DMS114 treated with DMSO at 0.1 percent for 48 hours (cell line): ENCODE results near the gene ELOB.

Experiments
- DNase-seq: peaks from one replicate; lab custom pipeline; 2025; ENCODE audit not compliant: unreplicated experiment; lab: John Stamatoyannopoulos, UW

The ELOB gene

GRCh38 chr16:2749936-2750335, 27.1 kb downstream of the ELOB start:
- no peak for DNase-seq

GRCh38 chr16:2749476-2749875, 27.6 kb downstream of the ELOB start:
- no peak for DNase-seq

GRCh38 chr16:2748757-2749455, 28.2 kb downstream of the ELOB start:
- no peak for DNase-seq

GRCh38 chr16:2745961-2746360, 31.1 kb downstream of the ELOB start:
- no peak for DNase-seq

- DNase-seq: no peak
Observed at GRCh38 chr16:2745116-2745890, 31.8 kb downstream of the ELOB start.

GRCh38 chr16:2744711-2745110, 32.4 kb downstream of the ELOB start:
- DNase-seq: no peak

- no peak for DNase-seq
Observed at GRCh38 chr16:2743007-2743810, 33.9 kb downstream of the ELOB start.

- DNase-seq: no peak
Observed at GRCh38 chr16:2742323-2743006, 34.6 kb downstream of the ELOB start.

GRCh38 chr16:2741168-2741567, 35.9 kb downstream of the ELOB start:
- DNase-seq: no peak

GRCh38 chr16:2740476-2740875, 36.6 kb downstream of the ELOB start:
- DNase-seq: no peak

GRCh38 chr16:2739625-2740430, 37.3 kb downstream of the ELOB start:
- DNase-seq: no peak

- DNase-seq: no peak
Observed at GRCh38 chr16:2738615-2739014, 38.5 kb downstream of the ELOB start.

- no peak for DNase-seq
Observed at GRCh38 chr16:2737895-2738418, 39.1 kb downstream of the ELOB start.

GRCh38 chr16:2737238-2737605, 39.9 kb downstream of the ELOB start:
- no peak for DNase-seq

GRCh38 chr16:2736476-2737237, 40.4 kb downstream of the ELOB start:
- DNase-seq: no peak

- DNase-seq: no peak
Observed at GRCh38 chr16:2734844-2735515, 42.1 kb downstream of the ELOB start.

GRCh38 chr16:2728034-2728433, 49.0 kb downstream of the ELOB start:
- DNase-seq: no peak

GRCh38 chr16:2726923-2727322, 50.2 kb downstream of the ELOB start:
- no peak for DNase-seq

GRCh38 chr16:2724816-2725348, 52.2 kb downstream of the ELOB start:
- DNase-seq: no peak
